Stimulated activated CD4-positive, alpha-beta T cell treated with anti-CD3 and anti-CD28 coated beads, Interleukin-15, amount 100 ng/mL, for 48 hours (primary cell): Measurements from ENCODE around the gene NMT2.
"Not testable (repeated sequence)": the region's sequence is repeated elsewhere in the genome, so short reads cannot be mapped to it uniquely, and the experiment has no call there.

Experiments used
- DNase-seq, 2 donors: peaks; one replicate each; pipeline ENCODE4 v3.0.0-alpha.2; 2020; ENCODE audit warnings: low read depth in 2 of 2

The NMT2 gene

DNA sequence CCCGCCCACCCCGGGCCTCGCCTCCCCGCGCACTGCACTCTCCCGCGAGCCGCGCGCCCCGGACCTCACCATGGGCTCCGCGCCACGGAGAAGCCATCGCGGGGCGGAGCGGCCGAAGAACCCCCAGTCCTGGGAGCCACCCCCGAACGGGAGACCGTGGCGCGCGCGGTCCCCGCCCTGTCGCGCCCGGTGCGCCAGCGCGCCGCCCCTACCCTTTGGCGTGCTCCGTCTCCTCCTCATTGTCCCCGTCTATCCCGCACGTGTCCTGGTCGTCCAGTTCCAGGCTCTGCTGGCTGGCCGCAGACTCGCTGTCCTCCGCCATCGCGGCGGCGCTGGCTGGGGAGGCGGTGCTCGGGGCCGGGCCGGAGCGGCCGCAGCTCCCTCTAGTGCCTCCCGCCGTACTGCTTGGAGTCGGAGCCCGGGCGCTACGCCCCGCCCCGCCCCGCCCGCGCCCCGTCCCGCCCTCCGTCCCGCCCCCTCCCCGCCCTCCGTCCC is at the start of gene NMT2:
NMT2 (minus strand) TSS at position 403 of the 495 bp plus-strand sequence; CDS start at position 322, 81 bp downstream.
- DNase-seq, result no peak

DNA sequence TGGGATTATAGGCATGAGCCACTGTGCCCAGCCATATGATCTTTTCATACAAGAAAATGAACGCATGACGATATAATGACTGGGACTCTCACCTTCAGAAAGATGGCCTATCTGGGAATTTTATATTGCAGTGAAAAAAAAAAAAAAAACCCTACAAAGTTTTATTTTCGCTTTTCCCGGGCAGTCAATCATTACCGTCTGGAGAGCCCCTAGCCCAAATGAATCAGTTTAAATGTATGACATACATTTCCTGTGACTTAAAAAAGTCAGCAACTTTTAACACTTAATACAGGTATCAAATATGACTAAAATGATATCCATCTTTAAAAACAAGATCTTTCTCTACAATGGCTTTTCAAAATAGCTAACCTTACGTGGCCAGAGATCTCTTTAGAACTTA is 48.2 kb upstream of the NMT2 start:
- no peak for DNase-seq

DNA sequence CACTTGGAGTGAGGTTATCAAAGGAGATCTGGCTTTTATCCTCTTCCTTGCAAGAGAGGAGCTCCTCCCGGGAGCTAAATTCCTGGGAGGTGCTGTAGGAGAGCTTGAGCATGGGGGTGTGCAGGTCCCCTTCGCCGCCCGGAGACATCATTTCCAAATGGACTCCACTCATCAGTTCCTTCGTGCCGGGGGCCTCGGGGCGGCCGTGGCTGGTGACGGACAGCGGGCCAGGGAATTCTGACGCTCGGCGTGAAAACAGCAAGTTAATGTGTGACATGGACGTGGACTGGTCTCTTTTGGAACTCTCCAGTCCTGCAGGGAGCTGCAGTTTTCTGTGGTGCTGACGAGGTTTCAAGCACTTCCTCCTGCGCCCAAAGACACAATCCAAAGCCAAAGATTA is 45.7 kb upstream of the NMT2 start:
- DNase-seq, result no peak

DNA sequence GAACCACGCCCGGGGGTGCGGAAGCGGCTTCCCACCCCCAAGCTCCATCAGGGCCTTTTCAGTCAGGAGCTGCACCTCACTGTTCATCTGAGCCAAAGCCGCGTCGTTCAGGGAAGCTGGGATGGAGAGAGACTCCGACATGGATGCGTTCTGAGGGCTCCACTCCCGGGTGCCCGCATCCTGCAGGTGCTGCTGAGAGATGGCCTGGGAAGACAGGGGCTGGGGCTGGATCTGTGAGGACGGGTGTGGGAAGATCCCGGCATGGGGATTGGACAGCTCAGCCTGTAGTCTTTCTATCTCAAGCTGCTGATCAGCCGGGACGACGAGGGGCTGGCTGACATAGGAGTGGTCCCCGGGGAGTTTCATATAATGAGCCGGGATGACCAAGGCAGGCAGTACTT is 45.0 kb upstream of the NMT2 start:
- DNase-seq, result no peak

DNA sequence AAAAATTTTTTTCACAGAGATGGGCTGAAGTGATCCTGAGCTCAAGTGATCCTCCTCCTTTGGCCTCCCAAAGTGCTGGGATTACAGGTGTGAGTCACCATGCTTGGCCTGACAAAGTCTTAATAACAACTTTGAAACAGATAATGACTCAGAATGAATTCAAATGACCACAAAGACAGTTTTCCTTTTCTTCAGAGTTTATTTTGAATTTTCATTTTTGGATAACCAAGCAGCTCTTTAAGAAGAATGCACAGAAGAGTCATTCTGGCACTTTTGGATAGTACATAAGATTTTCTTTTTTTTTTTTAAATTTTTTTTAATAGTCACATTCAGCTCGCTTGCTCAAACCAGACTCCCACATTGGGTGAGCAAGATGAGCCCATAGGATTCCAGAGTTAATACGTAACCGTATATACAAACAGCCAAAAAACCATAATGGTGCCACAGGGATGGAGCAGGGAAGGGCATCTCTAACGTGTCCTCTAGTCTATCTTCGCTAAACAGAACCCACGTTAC is 43.0 kb upstream of the NMT2 start:
- DNase-seq, result no peak

DNA sequence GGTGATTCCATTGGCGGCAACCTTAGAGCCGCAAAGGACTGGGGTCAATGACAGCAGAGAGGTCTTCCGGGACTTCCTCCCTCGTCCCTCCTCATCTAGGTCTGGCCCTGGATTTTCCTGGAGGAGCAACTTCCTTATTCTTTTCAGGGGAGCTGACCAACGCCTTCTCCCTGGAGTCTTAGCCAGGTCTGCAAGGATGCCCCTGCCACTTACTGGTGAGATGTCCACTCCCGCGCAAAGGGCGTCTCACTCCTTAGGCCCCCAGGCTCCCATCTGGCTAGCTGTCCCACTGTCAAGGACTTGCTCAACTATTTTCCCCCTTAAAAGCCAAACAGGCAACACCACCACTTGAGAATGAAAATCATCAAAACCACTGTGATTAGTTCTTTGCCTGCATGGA is 42.0 kb upstream of the NMT2 start:
- DNase-seq, result no peak

DNA sequence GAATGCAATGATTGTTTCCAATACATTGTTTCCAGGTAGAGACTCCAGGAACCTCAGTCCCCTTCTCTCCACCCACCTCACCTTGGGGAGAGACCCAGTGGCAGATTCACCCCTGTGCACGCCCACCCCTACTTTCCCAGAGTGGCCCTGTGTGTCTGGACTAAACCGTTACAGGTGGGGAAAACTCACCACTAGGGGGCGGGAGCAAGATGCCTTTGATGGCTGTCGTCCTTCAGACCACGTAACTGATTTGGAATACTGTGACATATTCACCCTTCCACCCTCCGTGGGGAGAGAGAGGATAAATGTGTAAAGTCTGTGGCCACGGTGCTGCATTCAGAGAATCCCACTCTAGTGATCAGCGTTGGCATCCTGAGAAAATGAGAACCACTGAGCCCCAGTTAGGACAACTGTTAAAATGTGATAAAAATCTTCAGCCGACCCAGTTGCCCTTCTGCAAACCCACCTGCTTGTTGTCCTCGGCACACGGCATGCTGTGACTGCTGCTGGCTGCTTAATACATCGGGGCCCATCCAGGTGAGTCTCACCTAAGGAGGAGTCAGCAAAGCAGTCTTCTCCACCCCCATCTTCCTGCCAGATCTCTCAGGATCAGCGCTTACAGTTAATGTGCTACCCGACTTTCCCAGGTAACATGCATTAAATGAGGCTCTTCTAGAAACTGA is 41.5 kb upstream of the NMT2 start:
- peak; percentile 64 to 78 for DNase-seq

DNA sequence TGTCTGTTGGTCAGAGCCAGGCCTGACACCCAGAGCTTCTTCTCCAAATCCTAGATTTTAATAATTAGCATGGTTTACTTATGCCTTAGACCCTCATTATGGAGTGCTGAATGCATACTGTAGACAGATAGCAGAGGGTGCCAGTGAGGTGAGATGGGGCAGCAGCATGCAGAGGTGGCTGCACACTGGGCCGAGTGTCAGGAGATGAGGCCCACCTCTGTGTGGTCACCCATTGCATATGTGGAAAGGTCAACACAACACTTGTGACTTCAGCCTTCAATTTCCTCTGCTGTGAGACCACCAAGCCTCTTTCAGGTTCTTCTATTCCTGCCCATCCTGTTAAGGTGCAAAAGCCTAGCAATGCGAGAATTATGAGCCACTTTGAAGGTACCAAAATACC is 39.7 kb upstream of the NMT2 start:
- no peak for DNase-seq

DNA sequence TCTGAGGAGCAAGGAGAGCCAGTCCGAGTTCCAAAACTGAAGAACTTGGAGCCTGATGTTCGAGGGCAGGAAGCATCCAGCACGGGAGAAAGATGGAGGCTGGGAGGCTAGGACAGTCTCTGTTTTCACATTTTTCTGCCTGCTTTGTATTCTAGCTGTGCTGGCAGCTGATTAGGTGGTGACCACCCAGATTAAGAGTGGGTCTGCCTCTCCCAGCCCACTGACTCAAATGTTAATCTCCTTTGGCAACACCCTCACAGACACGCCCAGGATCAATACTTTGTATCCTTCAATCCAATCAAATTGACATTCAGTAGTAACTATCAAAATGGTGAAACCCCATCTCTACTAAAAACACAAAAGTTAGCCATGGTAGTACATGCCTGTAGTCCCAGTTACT is 38.9 kb upstream of the NMT2 start:
- not testable (repeated sequence) for DNase-seq

DNA sequence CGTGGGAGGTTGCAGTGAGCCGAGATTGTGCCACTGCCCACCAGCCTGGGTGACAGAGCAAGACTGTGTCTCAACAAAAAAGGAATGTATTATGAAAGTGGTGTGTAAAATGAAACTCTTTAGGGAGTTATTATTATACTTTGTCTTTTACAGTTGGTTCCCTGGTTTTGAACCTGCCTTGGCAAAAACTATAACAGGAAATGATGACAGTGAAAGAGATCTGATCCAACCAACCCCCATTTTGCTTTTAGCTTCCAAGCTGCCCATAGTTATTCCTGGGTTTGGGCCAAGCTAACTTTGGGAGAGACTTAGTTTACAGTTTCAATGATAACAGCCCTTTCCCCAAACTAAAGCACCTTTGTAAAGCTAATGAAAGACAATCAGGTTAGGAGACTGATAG is 34.1 kb upstream of the NMT2 start:
- DNase-seq, result no peak

DNA sequence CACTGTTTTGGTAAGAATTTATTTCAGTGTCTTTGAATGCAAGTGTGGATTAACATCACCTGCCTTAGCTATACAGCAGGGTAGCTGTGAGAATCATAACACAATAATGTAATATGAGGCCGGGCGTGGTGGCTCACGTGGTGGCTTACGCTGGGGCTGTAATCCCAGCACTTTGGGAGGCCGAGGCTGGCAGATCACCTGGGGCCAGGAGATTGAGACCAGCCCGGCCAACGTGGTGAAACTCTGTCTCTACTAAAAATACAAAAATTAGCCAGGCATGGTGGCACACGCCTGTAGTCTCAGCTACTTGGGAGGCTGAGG is 33.8 kb upstream of the NMT2 start:
- DNase-seq, result not testable (repeated sequence)

DNA sequence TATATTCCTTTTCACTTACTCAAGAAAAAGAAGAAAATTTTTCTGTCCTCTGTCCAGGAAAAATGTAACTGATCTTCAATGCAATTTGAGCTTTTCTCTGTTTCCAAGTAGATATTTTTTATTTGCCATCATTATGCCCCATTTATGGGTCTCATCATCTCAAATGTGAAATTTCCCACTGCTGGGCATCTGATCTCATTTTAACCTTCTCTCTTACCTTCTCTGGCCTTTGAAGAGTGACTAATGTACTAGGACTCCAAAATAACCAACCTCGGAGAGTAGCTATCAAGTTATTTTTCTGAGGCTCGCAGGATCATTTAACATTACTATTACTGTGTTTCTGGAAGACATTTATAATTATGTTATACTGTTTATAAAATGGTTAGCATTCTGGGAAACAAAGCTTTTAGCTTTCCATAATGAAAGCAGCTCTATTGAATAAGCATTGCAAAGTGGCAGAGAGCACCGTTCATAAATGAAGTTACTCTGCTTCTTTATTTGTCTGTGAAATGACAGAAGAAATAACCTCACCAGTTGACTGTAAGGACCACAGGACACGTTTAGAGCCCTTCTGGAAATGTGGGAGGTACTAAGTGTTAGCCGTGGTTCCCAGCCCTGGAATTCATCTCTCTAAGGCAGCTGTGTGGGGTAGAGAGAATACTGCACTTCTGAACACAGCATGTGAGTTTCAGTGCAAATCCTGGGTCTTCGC is 33.3 kb upstream of the NMT2 start:
- DNase-seq, result no peak

DNA sequence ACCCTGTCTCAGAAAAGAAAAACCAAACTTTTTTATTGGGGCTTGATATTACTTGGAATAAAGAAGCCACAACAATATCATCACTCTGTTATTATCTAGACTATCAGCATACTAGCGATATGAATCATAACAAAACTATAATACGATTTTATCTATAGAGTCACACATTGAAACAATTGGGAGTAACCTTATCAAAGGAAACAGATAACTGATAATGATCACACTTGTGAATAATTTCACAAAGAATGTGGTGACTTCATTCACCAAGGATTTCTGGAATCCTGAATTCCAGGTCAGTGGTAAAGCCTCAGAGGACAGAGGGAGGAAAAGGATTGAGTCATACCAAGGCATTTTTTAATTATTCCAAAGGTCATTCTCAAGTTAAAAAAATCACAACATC is 32.1 kb upstream of the NMT2 start:
- DNase-seq, result no peak

DNA sequence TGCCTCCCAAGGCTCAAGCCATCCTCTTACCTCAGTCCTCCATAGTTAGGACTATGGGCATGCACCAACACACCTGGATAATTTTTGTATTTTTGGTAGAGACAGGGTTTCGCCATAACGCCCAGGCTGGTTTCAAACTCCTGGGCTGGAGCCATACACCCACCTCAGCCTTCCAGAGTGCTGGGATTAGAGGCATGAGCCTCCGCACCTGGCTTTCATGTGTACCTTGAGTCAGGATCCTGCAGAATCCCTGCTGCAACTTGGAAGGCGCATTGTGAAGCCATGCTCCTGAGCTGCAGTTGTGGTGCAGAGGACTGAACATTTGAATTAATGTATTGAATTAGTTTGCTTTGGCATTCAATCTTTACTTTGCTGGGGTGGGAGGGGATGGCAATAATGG is 29.4 kb upstream of the NMT2 start:
- DNase-seq, result no peak

DNA sequence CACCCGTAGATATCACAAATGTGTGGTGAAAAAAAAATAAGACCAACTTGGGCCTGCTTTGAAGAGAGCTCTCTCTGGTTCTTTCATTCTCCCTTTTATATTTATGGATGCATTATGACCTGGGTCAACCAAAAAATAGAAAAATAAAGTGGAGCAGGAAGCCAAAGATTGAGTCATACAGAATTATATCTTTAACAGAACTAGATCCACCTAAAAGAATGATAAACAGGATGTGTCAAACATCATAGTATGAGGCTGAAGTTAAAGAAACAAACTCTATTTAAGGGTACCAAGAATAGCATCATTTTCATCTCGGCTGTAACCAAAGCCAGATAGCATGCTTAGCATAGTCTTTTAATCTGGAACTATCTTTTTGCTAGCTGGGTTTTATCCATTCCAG is 28.8 kb upstream of the NMT2 start:
- no peak for DNase-seq

DNA sequence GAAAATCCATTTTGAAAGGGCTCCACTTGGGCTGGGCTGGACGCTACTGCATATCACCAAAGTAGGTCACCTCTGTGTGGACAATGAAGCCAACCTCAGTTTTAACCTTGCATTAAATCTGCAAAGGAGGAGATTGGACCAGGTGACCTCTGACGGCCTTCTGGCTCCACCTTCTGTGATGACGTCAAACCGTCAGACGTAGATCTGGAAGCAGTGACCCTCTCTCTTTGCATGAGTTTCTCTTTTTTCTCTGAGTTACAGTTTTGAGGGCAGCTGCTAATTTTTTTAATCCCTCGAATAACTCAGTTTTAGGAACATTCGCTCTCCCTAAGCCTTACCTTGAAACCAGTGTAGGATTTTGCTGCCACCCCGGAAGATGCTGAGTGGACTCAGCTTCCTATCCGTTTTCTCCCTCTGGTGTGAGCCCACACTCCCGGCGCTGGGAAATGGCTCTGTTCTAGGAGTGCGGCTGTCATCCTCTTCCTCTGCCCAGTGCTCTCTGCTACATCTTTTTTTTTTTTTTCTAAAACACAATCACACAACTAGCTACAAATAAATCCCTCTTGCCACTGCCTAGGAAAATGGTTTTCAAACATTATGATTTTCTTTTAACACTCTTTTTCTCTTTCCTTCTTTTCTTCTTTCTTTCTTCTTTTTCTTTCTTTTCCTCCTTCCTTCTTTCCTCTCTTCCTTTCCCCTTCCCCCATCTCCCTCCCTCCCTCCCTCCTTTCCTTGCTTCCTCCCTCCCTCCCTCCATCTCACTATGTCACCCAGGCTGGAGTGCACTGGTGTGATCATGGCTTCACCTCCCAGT is 27.7 kb upstream of the NMT2 start:
- no peak for DNase-seq

DNA sequence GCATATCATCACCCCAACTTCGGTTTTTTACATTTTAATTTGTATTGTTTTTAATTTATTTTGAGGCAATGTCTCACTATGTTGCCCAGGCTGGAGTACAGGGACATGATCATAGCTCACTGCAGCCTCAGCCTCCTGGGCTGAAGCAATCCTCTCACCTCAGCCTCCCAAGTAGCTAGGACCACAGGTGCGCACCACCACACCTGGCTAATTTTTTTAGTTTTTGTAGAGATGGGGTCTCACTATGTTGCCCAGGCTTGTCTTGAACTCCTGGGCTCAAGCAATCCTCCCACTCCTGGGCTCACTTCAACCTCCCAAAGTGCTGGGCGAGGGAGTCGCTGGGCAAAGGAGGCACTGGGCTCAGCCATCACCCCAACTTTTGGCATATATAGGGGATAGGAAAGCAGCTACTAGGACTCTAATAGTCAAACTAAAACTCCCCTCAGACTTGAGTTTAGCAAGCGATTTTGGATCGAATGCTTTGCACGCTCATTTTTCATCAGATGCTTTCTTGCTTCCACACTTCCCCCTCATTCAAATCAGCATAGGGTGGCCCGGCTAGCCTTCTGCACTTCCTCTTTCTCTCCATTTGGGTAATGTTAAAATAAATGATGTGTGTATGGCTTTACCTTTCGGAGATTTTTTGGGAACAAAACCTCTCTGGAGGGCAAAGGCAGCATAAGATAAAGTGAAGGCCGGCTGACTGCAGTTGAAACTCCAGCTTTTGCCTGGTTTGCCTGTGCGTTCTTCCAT is 20.8 kb upstream of the NMT2 start:
- DNase-seq, result no peak

DNA sequence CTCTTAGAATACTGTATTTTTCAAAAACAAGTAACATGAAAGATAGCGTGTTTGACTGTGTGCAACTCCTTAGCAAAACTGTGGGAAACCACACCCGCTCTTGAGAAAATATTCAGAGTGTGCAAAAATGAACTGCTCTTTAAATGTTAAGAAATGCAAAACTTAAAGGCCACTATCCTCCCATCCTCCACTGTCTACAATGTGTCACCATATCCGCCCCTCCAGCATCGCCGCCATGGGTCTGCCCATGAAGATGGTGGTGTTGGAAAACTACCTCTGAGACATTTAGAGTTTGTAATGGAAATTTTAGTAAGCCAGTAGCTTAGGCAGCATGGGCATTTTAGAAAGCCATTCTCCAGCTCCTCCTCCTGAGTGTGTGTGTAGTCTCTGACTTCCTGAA is 20.1 kb upstream of the NMT2 start:
- DNase-seq, result no peak

DNA sequence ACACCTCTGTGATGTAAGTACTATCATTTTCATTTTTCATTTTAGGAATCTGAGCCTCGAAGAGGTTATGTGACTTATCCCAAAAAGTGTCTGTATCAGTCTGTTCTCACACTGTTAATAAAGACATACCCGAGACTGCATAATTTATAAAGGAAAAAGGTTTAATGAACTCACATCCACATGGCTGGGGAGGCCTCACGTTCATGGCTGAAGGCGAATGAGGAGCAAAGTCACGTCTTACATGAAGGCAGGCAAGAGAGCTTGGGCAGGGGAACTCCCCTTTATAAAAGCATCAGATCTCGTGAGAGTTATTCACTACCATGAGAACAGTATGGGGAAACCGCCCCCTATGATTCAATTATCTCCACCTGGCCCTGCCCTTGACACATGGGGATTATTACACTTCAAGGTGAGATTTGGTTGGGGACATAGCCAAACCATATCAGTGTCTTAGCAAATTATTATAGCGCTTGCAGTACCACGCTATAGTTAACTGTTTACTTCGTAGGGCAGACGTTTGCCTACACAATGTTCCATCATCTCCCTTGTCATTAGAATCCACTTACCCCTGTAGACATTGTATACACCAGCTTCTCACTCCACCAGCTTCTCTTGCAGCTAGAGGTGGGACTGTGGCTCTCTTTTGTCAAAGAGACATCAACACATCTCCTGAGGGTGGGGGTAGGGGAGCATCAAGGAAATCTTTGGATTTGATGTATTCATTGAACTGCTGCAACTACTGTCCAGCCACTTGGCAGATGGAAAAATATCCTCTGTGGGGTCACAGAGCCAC is 15.4 kb upstream of the NMT2 start:
- no peak for DNase-seq

DNA sequence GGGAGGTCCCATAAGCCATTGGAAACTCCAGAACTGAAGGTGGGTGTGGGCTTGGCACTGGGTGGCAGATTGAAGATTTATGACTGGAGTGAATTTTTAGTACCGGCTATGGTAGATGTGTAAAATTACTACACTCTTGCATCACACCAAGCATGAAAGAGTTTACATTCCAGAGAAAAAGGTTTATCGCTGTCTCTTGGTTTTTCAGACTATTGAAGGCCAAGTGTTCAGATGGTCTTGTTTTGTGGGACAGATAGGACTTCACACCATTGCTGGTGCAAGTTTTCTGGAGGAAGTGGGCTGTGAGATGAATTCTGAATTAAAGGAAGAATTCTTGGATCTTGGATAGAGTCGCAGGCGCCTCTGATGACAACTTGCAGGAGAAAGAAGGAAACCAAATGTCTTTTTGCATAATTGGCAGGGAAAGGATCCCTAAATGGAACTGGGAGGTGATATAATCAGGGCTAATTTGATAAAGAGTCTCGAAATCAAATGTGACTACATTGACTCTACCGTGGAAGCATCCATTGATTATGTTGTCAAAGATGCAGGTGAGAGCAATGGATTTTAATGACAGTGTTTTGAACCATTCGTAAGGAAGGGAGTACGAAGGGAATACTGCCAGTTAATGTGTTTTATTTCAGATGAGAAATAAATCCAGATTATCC is 14.2 kb upstream of the NMT2 start:
- DNase-seq, result no peak
